DOHH2 (cell line): ENCODE data around the gene SMLR1.

Source experiments
- EZH2phosphoT487 ChIP-seq: fragments of 200-600 bp; sonication (generic); IDR thresholded peaks from 2 replicates; pipeline ENCODE4 v1.6.1; 2017; ENCODE audit warnings: borderline replicate concordance, mild to moderate bottlenecking, antibody characterized with exemption, low read length, moderate library complexity, mixed read lengths
- TF ChIP-seq, protein P1 (sequence below): fragments of 200-600 bp; sonication (generic); IDR thresholded peaks from one replicate; pipeline ENCODE4 v1.5.1; 2014; ENCODE audit warnings: antibody characterized with exemption, mild to moderate bottlenecking, low read depth, low read length; ENCODE audit not compliant: poor library complexity, severe bottlenecking

DNA sequence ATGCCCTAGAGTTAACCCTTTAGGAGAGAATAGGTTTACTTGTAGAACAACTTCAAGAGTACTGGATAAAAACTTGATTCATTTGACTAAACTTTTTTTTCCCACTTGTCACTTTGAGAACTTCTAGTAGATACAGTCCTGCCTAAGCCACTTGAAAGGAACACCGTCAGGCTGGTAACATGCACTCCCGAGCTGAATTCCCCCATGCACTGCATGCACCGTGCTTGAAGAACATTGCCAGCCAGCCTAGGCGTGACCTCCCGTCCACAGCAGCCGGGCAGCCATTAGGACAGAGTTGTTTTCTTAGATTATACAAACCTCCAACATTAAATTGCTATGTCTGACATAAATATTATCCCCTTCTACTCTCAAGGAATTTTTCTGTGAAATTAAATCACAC lies 52.6 kb downstream of the SMLR1 start:
- TF ChIP-seq, protein P1, sequence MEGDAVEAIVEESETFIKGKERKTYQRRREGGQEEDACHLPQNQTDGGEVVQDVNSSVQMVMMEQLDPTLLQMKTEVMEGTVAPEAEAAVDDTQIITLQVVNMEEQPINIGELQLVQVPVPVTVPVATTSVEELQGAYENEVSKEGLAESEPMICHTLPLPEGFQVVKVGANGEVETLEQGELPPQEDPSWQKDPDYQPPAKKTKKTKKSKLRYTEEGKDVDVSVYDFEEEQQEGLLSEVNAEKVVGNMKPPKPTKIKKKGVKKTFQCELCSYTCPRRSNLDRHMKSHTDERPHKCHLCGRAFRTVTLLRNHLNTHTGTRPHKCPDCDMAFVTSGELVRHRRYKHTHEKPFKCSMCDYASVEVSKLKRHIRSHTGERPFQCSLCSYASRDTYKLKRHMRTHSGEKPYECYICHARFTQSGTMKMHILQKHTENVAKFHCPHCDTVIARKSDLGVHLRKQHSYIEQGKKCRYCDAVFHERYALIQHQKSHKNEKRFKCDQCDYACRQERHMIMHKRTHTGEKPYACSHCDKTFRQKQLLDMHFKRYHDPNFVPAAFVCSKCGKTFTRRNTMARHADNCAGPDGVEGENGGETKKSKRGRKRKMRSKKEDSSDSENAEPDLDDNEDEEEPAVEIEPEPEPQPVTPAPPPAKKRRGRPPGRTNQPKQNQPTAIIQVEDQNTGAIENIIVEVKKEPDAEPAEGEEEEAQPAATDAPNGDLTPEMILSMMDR, result no peak
- no peak for TF ChIP-seq EZH2phosphoT487
